HuH-7 (cell line): Measurements from ENCODE around the gene TRIM68.

ENCODE experiments used
- DNase-seq: peaks from one replicate; pipeline ENCODE4 v3.0.0; 2011; ENCODE audit warnings: low spot score

Gene TRIM68

DNA sequence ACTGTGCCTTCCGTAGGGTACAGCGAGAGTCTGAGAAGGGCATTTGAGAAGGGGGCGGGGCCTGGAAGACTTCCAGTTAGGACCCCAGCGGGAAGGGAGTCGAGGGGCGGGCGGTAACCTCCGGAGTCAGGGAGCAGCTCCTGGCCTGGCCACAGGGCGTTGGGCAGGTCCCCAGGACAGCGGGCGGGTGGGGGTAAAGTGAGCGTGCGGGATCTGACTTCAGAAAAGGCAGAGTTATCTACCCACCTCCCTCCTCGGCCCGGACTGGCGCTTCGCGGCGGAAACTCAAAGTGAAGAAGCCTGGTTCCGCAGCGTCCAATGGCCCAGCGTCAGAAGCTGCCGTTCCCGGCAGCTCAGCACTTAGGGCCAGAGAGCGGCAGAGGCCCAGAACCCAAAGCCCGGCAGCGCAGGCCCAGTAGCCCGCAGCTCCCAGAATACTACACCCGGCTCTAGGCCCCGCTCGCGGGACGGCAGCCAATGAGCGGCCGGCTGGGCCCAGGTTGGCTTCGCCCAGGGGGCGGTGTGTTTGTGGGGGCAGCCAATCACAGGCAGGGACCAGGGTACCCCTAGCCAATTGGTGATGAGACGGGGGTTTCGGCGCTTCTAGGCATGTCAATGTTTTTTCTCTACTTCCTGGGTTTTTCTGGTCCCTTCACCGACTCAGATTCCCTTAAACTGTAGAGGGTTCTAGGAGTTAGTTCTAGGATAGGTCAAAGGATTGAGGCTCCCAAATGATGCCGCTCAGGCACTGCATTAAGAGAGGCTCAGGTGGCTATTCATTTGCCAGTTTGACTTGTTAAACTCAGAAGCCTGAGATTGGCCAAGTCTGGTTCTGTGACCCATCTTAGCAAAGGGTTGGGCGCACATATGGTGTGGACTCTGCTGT lies at the start of gene TRIM68:
TRIM68 (minus strand) TSS at position 451 of the 886 bp plus-strand sequence. CDS start 2,727 bp downstream, outside the sequence.
- DNase-seq, result peak; percentile 97

GRCh38 chr11:4654635-4655369 lies 46.8 kb upstream of the TRIM68 start:
- no peak for DNase-seq

DNA sequence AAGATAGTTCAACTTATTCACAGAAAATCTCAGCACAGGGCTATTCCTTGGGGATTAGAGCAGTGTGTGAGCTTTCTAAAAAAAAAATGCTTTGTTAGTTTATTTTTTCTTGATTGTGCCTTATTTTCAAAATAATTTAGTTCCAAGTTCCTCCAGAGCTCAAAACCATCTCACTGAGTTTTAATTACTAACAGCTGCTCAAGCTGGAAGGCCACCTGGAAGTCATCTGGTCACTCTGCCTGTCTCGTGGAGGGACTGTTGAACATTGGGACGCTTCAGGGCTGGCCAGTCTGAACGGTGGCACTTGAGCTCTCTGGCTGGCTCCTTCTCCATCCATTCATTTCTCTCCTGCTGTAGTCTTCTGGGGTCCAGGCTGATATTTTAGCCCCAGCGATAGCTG lies 39.7 kb upstream of the TRIM68 start:
- DNase-seq, result no peak

GRCh38 chr11:4645974-4646373 lies 37.9 kb upstream of the TRIM68 start:
- DNase-seq, result no peak

GRCh38 chr11:4644233-4644632 lies 36.2 kb upstream of the TRIM68 start:
- no peak for DNase-seq

DNA sequence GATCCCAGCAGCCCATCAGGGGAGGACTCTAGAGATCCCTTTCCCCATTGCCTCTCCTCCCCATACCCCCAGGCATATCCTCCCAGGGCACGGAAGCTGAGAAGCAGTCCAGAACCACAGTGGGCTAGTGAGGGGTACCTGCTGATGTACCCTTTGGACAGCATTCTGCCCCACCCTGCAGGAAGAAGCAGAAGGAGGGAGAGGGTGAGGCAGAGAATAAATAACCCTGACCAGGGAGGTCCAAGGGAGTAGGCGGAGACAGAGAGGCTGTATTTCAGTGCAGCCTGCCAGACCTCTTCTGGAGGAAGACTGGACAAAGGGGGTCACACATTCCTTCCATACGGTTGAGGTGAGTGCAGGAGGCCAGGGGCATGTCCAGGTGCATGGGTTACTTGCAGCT lies 35.7 kb upstream of the TRIM68 start, which contains the start of gene OR51E1:
OR51E1 (plus strand) TSS at position 301 of the 400 bp plus-strand sequence. CDS start 8,545 bp downstream, outside the sequence.
- no peak for DNase-seq

GRCh38 chr11:4643076-4643475 lies 35.0 kb upstream of the TRIM68 start:
- no peak for DNase-seq

- DNase-seq, result no peak
Measured at GRCh38 chr11:4642043-4642442, 34.0 kb upstream of the TRIM68 start.

- DNase-seq, result no peak
Measured at GRCh38 chr11:4641501-4641900, 33.5 kb upstream of the TRIM68 start.

DNA sequence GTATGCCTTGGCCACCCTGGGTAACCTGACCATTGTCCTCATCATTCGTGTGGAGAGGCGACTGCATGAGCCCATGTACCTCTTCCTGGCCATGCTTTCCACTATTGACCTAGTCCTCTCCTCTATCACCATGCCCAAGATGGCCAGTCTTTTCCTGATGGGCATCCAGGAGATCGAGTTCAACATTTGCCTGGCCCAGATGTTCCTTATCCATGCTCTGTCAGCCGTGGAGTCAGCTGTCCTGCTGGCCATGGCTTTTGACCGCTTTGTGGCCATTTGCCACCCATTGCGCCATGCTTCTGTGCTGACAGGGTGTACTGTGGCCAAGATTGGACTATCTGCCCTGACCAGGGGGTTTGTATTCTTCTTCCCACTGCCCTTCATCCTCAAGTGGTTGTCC lies 31.9 kb upstream of the TRIM68 start:
- DNase-seq, result no peak

DNA sequence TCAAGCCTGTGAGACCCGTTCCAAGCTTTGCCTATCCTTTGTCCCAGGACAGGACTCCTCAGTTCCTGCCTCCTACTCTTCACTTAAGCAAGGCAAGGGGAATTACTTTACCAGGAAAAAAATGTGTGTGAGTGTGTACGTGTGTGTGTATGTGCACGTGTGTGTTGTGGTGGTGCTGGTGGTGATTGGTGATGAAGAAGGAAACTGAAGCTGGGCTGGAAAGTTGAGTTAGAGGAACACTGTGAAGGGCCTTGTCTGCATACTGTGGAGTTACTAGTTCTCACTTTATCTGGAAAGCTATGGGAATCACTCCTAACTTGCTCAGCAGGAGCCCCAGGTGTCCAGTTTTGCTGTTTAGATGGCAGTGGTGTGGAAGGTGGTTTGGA lies 29.6 kb upstream of the TRIM68 start:
- no peak for DNase-seq

DNA sequence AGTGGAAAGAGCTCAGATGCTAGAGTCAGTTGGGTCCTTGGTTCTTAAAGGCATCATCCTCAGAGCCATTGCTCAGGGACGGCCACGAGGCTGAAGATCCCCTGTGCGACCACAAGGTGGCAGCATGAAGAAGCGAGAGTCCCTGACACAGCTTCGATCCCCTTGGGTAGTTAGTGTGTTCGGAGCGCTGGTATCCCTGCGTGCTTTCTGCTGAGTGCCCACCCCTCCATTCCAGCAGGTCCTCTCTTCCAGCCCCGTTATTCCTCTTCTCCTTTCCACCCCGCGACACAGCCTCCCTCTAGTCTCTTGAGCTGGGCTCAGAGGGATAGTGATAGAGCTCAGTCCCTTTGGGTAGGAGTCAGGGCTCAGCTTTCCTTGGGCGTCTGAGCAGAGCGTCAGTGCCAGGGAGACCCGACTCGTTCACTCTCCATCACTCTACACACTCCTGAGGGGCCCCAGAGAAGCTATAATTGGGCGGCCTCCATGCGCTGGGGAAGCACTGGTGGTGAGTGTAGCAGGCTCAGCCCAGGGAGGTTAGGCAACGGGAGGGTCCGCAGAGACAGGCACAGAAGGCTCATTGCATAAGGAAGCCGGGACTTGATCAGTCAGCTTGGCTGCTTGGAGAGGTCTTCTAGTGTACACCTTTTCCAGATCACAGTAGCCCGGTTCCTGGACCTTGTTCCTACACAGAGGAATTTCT lies 29.1 kb upstream of the TRIM68 start, which contains the start of gene OR51D1:
OR51D1 (plus strand) TSS at position 516 of the 700 bp plus-strand sequence. CDS start 2,314 bp downstream, outside the sequence.
- peak; percentile 74 for DNase-seq

DNA sequence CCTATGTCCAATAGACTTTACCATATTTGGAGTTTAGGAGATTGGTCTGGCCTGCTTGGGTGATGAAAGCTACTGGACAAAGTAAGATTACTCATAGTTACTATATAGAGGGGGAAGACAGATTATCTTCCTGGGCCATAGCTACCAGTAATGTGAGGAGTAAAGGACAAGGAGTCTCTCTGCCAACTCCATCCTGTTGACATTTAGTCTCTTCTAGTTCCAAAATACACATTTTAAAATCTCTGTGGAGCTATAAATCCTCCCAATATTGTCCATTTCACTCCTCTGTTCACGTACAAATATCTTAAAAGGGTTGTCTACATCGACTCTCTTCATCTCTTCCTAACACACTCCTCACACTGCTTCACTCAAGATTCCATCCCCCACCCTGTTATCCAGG lies 28.1 kb upstream of the TRIM68 start:
- DNase-seq, result no peak

DNA sequence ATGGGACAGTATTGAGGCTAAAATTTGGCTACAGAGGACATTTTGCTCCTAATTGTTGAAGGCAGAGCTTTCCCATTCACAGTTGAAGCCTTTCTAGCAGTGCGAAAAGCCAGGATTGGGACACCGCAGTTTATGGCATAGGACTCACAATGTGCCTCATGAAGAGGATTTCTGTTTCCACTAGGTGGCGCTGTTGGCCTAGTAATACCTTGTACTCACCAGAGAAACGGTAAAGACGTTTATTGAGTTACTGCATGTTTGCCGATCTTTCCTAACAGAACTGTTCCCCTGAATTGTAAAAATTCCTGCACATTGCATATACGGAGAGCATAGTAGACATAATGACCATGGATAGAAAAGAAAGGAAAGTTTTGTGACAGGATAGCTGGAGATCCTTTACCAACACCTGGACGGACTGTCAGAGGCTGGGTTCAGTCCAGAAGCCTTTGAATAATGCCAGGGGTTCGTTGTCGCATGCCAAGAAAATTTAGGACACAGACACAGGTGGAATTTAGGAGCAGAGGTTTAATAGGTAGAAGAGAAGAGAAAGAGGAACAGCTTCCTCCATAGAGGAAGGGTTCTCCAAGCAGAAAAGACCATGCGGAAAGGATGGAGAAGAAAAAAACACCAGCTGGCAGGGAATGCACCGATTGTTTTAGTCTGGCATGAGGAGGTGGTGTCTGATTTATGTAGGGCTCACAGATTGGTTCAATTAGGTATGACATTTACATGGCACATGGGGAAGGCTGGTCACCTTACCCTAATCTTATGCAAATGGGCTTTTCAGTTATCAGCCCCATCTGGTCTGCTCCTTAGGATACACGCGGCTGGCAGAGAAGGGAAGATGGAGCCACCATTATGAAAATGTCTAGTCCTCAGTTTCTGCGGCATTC lies 18.4 kb upstream of the TRIM68 start:
- peak; percentile 27 for DNase-seq

DNA sequence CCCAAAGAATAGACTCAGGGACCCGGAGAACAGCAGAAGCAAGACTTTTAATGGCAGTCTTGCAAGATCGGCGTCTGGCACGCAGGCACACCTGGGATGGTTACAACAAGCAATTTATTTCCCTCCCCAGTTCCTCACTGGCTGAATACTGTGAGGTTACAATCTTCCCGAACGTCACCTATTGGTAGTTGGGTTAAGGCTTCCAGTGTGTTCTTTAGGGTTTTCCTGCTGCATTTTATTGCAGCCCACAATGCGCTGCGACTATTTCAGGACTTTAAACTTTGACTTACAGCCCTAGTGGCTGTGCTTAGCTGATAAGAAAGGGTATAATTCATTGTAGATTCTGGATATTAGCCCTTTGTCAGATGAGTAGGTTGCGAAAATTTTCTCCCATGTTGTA lies 11.5 kb upstream of the TRIM68 start:
- DNase-seq, result no peak

DNA sequence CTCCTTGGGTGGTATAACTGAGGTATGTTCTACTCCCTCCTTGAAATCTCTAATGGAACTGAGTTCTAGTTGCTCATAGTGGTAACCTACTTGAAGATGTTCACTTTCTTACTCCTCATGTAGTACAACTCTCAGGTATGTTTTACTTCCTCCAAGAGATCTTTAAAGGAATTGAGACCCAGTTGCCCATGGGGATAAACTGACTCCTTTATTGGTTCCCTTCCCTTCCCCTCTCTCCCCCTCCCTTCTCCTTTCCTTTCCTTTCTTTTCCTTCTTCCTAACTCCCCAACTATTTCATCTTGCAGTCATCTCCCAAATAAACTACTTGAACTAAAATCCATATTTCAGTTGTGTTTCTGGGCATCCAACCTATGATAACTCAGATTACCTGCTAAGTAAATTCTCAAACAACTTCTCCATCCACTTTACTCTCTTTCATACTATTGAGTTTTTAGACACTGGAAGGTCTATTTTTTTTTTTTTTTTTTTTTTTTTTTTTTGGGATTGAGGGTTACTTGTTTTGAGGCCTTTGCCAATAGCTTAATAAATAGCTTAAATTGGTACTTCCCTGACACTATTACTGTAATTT lies 7.9 kb upstream of the TRIM68 start:
- DNase-seq, result no peak

GRCh38 chr11:4611986-4612385 lies 4.0 kb upstream of the TRIM68 start:
- no peak for DNase-seq

DNA sequence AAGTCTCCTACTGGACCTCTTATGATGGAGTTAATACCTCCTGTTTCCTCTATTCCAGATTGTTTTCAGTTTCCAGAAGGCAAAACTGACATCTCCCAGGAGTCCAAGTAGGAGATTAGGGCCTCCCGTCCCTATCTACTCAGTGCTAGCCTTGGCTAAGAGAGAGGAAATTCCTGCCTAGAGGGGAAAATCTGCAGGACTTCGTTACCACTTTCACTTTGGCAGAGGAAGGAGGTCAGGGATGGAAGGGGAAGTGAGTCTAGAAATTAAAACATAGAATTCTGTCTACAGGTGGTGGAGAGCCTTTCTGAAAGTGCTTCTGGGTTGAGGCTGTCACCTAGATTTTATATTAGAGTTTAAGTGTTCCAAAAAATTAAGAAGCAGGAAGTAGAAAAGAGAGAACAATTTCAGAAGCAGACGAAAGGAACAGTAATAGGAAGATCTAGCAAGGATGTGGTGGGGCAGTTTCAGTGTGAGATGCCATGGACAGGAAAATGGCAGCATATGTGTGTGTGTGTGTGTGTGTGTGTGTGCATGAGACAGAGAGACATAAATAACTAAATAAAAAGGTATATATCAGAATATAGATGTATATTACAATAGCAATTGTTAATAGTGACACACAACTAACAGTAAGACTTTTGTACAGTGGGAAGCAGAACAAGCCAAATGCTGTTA lies 2.4 kb upstream of the TRIM68 start:
- DNase-seq, result no peak

- no peak for DNase-seq
Measured at GRCh38 chr11:4607096-4607495, 935 bp downstream of the TRIM68 start.
